ENCODE measurements around the gene COX17. TPM values are rescaled to one million over a fixed set of nuclear protein-coding genes. Genes with fewer than 3 reads are reported as not detected.

Gene COX17
- total and polyA plus RNA-seq, 2 of the 13 experiments (the other 11 are each of a cell fraction or from before 2014, with no cell fraction given), result 41.4 to 51.0 TPM

DNA sequence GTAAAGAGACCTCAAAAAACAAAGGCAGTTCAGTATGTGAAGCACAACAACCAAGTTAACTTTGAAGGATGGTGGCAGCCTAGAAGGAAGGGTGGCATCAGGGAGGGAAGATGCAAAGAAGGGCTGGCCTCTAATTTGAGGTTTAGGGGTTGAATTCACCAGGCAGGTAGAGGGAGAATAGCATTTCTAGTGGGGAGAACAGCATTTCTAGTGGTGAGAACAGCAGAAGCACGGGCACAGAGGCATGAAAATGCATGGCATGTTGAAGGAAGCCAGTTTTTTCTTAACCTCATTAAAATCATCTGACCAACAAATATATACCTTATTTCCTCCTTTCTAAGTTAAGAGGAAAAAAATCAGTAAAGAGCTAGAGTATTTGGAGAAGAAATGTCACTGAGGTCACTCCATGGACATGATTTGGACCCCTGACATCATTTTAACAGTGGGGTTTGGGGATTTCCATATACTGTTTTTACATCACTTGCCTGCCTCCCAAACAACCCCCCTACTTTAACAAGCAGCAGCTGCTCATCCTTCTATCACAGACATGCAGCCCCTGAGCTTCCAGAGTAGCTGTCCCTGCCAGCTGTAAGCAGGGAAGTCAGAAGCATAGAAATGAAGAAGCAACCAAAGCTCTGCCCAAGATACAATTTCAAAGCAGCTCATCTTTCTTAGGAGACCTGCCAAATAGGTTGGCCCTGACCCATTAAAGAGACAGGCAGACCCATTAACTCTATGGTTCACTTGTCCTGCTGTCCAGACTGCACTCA, 14.4 kb downstream of the COX17 start:
- no peaks in the 10 kb centered on the region for H4K20me1 ChIP-seq (ENCODE audit: insufficient read depth, low read length)
- intact Hi-C loops (cut with micrococcal nuclease; ENCODE audit: unreplicated experiment), result no loop called here
- WGBS (ENCODE audit: low lambda C conversion rate), result 81% methylated on average over 1 of the region's 1 CpG
- H3K9ac ChIP-seq (ENCODE audit: insufficient read depth, low read depth, low read length), result no peak overlapping the region
- H3K27ac ChIP-seq (ENCODE audit: extremely low read length, insufficient read depth, low read length), result no peak overlapping the region
- no peak overlapping the region for H3K4me2 ChIP-seq (ENCODE audit: low read depth, low read length)
- no peaks in the 10 kb centered on the region for H3K27me3 ChIP-seq (ENCODE audit: control insufficient read depth in 1 of 2, insufficient read depth in 2 of 2, low read length in 2 of 2)
- TF ChIP-seq, protein P1, sequence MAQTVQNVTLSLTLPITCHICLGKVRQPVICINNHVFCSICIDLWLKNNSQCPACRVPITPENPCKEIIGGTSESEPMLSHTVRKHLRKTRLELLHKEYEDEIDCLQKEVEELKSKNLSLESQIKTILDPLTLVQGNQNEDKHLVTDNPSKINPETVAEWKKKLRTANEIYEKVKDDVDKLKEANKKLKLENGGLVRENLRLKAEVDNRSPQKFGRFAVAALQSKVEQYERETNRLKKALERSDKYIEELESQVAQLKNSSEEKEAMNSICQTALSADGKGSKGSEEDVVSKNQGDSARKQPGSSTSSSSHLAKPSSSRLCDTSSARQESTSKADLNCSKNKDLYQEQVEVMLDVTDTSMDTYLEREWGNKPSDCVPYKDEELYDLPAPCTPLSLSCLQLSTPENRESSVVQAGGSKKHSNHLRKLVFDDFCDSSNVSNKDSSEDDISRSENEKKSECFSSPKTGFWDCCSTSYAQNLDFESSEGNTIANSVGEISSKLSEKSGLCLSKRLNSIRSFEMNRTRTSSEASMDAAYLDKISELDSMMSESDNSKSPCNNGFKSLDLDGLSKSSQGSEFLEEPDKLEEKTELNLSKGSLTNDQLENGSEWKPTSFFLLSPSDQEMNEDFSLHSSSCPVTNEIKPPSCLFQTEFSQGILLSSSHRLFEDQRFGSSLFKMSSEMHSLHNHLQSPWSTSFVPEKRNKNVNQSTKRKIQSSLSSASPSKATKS (CRISPR knock-in tag; IDR thresholded peaks at IDR 0.05), result no peak
- TF ChIP-seq, protein P2, sequence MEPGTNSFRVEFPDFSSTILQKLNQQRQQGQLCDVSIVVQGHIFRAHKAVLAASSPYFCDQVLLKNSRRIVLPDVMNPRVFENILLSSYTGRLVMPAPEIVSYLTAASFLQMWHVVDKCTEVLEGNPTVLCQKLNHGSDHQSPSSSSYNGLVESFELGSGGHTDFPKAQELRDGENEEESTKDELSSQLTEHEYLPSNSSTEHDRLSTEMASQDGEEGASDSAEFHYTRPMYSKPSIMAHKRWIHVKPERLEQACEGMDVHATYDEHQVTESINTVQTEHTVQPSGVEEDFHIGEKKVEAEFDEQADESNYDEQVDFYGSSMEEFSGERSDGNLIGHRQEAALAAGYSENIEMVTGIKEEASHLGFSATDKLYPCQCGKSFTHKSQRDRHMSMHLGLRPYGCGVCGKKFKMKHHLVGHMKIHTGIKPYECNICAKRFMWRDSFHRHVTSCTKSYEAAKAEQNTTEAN (CRISPR knock-in tag; conservative IDR thresholded peaks at IDR 0.05), result no peak
- TF ChIP-seq, protein P3, sequence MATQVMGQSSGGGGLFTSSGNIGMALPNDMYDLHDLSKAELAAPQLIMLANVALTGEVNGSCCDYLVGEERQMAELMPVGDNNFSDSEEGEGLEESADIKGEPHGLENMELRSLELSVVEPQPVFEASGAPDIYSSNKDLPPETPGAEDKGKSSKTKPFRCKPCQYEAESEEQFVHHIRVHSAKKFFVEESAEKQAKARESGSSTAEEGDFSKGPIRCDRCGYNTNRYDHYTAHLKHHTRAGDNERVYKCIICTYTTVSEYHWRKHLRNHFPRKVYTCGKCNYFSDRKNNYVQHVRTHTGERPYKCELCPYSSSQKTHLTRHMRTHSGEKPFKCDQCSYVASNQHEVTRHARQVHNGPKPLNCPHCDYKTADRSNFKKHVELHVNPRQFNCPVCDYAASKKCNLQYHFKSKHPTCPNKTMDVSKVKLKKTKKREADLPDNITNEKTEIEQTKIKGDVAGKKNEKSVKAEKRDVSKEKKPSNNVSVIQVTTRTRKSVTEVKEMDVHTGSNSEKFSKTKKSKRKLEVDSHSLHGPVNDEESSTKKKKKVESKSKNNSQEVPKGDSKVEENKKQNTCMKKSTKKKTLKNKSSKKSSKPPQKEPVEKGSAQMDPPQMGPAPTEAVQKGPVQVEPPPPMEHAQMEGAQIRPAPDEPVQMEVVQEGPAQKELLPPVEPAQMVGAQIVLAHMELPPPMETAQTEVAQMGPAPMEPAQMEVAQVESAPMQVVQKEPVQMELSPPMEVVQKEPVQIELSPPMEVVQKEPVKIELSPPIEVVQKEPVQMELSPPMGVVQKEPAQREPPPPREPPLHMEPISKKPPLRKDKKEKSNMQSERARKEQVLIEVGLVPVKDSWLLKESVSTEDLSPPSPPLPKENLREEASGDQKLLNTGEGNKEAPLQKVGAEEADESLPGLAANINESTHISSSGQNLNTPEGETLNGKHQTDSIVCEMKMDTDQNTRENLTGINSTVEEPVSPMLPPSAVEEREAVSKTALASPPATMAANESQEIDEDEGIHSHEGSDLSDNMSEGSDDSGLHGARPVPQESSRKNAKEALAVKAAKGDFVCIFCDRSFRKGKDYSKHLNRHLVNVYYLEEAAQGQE (IDR thresholded peaks at IDR 0.05; ENCODE audit: borderline replicate concordance in 1 of 2, low read depth in 1 of 2, low read length in 2 of 2), result no peak
- TF ChIP-seq, protein P4, sequence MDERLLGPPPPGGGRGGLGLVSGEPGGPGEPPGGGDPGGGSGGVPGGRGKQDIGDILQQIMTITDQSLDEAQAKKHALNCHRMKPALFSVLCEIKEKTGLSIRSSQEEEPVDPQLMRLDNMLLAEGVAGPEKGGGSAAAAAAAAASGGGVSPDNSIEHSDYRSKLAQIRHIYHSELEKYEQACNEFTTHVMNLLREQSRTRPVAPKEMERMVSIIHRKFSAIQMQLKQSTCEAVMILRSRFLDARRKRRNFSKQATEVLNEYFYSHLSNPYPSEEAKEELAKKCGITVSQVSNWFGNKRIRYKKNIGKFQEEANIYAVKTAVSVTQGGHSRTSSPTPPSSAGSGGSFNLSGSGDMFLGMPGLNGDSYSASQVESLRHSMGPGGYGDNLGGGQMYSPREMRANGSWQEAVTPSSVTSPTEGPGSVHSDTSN (CRISPR knock-in tag; IDR thresholded peaks at IDR 0.05), result no peak
- no peak for TF ChIP-seq ZNF34 (CRISPR knock-in tag; IDR thresholded peaks at IDR 0.05; ENCODE audit: borderline replicate concordance)
- no peak for TF ChIP-seq ZNF878 (CRISPR knock-in tag; IDR thresholded peaks at IDR 0.05)
- TF ChIP-seq DMAP1 (CRISPR knock-in tag; IDR thresholded peaks at IDR 0.05), result no peak
- no peak for TF ChIP-seq PCBP1 (IDR thresholded peaks at IDR 0.05; ENCODE audit: borderline replicate concordance, low read depth, low read length)
- no peak for TF ChIP-seq ZNF761 (CRISPR knock-in tag; conservative IDR thresholded peaks at IDR 0.05)
- TF ChIP-seq SUZ12 (IDR thresholded peaks at IDR 0.05; ENCODE audit: low read depth, low read length), result no peak
- no peak for TF ChIP-seq ZNF124 (CRISPR knock-in tag; IDR thresholded peaks at IDR 0.05)
- no peak for TF ChIP-seq TGIF2 (CRISPR knock-in tag; IDR thresholded peaks at IDR 0.05)
- TF ChIP-seq, protein P5, sequence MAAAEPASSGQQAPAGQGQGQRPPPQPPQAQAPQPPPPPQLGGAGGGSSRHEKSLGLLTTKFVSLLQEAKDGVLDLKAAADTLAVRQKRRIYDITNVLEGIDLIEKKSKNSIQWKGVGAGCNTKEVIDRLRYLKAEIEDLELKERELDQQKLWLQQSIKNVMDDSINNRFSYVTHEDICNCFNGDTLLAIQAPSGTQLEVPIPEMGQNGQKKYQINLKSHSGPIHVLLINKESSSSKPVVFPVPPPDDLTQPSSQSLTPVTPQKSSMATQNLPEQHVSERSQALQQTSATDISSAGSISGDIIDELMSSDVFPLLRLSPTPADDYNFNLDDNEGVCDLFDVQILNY (CRISPR knock-in tag; conservative IDR thresholded peaks at IDR 0.05), result no peak
- no peak overlapping the region for H3K4me3 ChIP-seq (replicated peaks in 1 of 3; ENCODE audit: insufficient read depth in 1 of 3, low read depth in 2 of 3, low read length in 3 of 3)
- no peak for DNase-seq (ENCODE audit: low spot score)
- no peaks in the 10 kb centered on the region for H3K4me1 ChIP-seq (ENCODE audit: insufficient read depth, low read length)
- POLR2A ChIA-PET, result no interaction called here
- no peak overlapping the region for H2AFZ ChIP-seq (ENCODE audit: low read length)
- in situ Hi-C loops (cut with HindIII; ENCODE audit: extremely low pct_ligation_motif_present, low pct_unique_long_range_greater_than_20kb), result no loop called here
- no peak for ATAC-seq
- no peaks in the 10 kb centered on the region for H3K9me3 ChIP-seq (ENCODE audit: low read length)
- no peaks in the 10 kb centered on the region for H3K36me3 ChIP-seq (replicated peaks in 1 of 2; ENCODE audit: control insufficient read depth in 1 of 2, insufficient read depth in 2 of 2, low read length in 2 of 2)
- BruUV-seq (replicated peaks), result no TSS peak
- FAIRE-seq, result no peak
- CTCF ChIA-PET (ENCODE audit: low intra/inter-chr PET ratio, low total read pairs), result no interaction called here
- no peaks in the 10 kb centered on the region for H3K79me2 ChIP-seq (ENCODE audit: insufficient read depth, low read length)
